ENCODE results near the gene UBE3A.

The UBE3A gene

GRCh38 chr15:25445412-25445811 lies 6.6 kb upstream of the UBE3A start:
- Histone ChIP-seq H3K27ac (ENCODE audit: low read length, poor library complexity, severe bottlenecking) (no peak overlapping the region), H4K8ac (ENCODE audit: low read length) (no peak overlapping the region), H3K4me3 (ENCODE audit: insufficient read depth in 1 of 2, low read depth in 1 of 2, low read length in 2 of 2) (no peak overlapping the region), H2AK5ac (ENCODE audit: low read length, severe bottlenecking) (no peak overlapping the region), H3K36me3 (ENCODE audit: control insufficient read depth in 1 of 2, insufficient read depth in 2 of 2, low read depth in 1 of 2, low read length in 2 of 2) (no peaks in the 10 kb centered on the region), H2AFZ (ENCODE audit: low read depth, low read length) (no peak overlapping the region), H3K27me3 (ENCODE audit: control insufficient read depth in 1 of 2, insufficient read depth in 1 of 2, low read length in 2 of 2) (no peaks in the 10 kb centered on the region), H2BK15ac (ENCODE audit: low read depth, poor library complexity, severe bottlenecking) (no peak overlapping the region), H3K23ac (ENCODE audit: low read length in 2 of 2) (no peak overlapping the region), H4K91ac (ENCODE audit: low read length) (no peak overlapping the region), H3K9me3 (ENCODE audit: control insufficient read depth, low read length) (peaks cover 8% of the 10 kb centered on the region), H2BK120ac (ENCODE audit: low read depth, low read length) (no peak overlapping the region), H3K4me1 (ENCODE audit: control insufficient read depth, insufficient read depth, low read depth, low read length) (no peaks in the 10 kb centered on the region), H2BK12ac (ENCODE audit: low read length in 2 of 2) (no peak overlapping the region), H3K14ac (ENCODE audit: low read length in 2 of 2) (no peak overlapping the region), H3K9ac (ENCODE audit: low read length) (no peak overlapping the region), H3K79me1 (replicated peaks; ENCODE audit: low read length, poor library complexity, severe bottlenecking) (no peaks in the 10 kb centered on the region), H2BK5ac (ENCODE audit: low read depth, low read length, poor library complexity, severe bottlenecking) (no peak overlapping the region), H3K4ac (ENCODE audit: low read depth in 1 of 2, low read length in 2 of 2) (no peak overlapping the region), H3K4me2 (ENCODE audit: low read length, poor library complexity, severe bottlenecking) (no peak overlapping the region), H3K18ac (ENCODE audit: low read depth in 1 of 2, low read length in 2 of 2) (no peak overlapping the region)
- 84% methylated on average over 4 of the region's 4 CpGs for WGBS
- no peak for DNase-seq

GRCh38 chr15:25441111-25441510 lies 2.3 kb upstream of the UBE3A start:
- no peak overlapping the region for H3K14ac ChIP-seq (ENCODE audit: low read length in 2 of 2)
- H3K27me3 ChIP-seq (ENCODE audit: control insufficient read depth in 1 of 2, insufficient read depth in 1 of 2, low read length in 2 of 2): no peaks in the 10 kb centered on the region
- no peak overlapping the region for H4K91ac ChIP-seq (ENCODE audit: low read length)
- no peak overlapping the region for H2BK120ac ChIP-seq (ENCODE audit: low read depth, low read length)
- no peak overlapping the region for H3K27ac ChIP-seq (ENCODE audit: low read length, poor library complexity, severe bottlenecking)
- no peak for DNase-seq
- no peak overlapping the region for H2BK12ac ChIP-seq (ENCODE audit: low read length in 2 of 2)
- H3K79me1 ChIP-seq (replicated peaks; ENCODE audit: low read length, poor library complexity, severe bottlenecking): peaks cover 4% of the 10 kb centered on the region
- H2BK5ac ChIP-seq (ENCODE audit: low read depth, low read length, poor library complexity, severe bottlenecking): no peak overlapping the region
- H3K36me3 ChIP-seq (ENCODE audit: control insufficient read depth in 1 of 2, insufficient read depth in 2 of 2, low read depth in 1 of 2, low read length in 2 of 2): no peaks in the 10 kb centered on the region
- H4K8ac ChIP-seq (ENCODE audit: low read length): no peak overlapping the region
- H3K4me1 ChIP-seq (ENCODE audit: control insufficient read depth, insufficient read depth, low read depth, low read length): no peaks in the 10 kb centered on the region
- H2AFZ ChIP-seq (ENCODE audit: low read depth, low read length): no peak overlapping the region
- H3K4ac ChIP-seq (ENCODE audit: low read depth in 1 of 2, low read length in 2 of 2): no peak overlapping the region
- H3K23ac ChIP-seq (ENCODE audit: low read length in 2 of 2): no peak overlapping the region
- no peak overlapping the region for H3K4me3 ChIP-seq (ENCODE audit: insufficient read depth in 1 of 2, low read depth in 1 of 2, low read length in 2 of 2)
- H2BK15ac ChIP-seq (ENCODE audit: low read depth, poor library complexity, severe bottlenecking): no peak overlapping the region
- no peak overlapping the region for H3K9ac ChIP-seq (ENCODE audit: low read length)
- H2AK5ac ChIP-seq (ENCODE audit: low read length, severe bottlenecking): no peak overlapping the region
- H3K9me3 ChIP-seq (ENCODE audit: control insufficient read depth, low read length): no peaks in the 10 kb centered on the region
- no peak overlapping the region for H3K4me2 ChIP-seq (ENCODE audit: low read length, poor library complexity, severe bottlenecking)
- no peak overlapping the region for H3K18ac ChIP-seq (ENCODE audit: low read depth in 1 of 2, low read length in 2 of 2)

- no peaks in the 10 kb centered on the region for H3K9me3 ChIP-seq (ENCODE audit: control insufficient read depth, low read length)
- H4K8ac ChIP-seq (ENCODE audit: low read length): peak overlapping the region; percentile 99
- H2AK5ac ChIP-seq (ENCODE audit: low read length, severe bottlenecking): peak overlapping the region; percentile 18
- peak overlapping the region; percentile 80 for H3K27ac ChIP-seq (ENCODE audit: low read length, poor library complexity, severe bottlenecking)
- H3K4ac ChIP-seq (ENCODE audit: low read depth in 1 of 2, low read length in 2 of 2): peak overlapping the region; percentile 1 to 66
- DNase-seq: no peak
- peak overlapping the region; percentile 78 for H3K4me2 ChIP-seq (ENCODE audit: low read length, poor library complexity, severe bottlenecking)
- no peaks in the 10 kb centered on the region for H3K27me3 ChIP-seq (ENCODE audit: control insufficient read depth in 1 of 2, insufficient read depth in 1 of 2, low read length in 2 of 2)
- H4K91ac ChIP-seq (ENCODE audit: low read length): peak overlapping the region; percentile 34
- H3K36me3 ChIP-seq (ENCODE audit: control insufficient read depth in 1 of 2, insufficient read depth in 2 of 2, low read depth in 1 of 2, low read length in 2 of 2): no peaks in the 10 kb centered on the region
- H3K18ac ChIP-seq (ENCODE audit: low read depth in 1 of 2, low read length in 2 of 2): peak overlapping the region; percentile 78 to 82
- no peak overlapping the region for H2BK15ac ChIP-seq (ENCODE audit: low read depth, poor library complexity, severe bottlenecking)
- H2BK12ac ChIP-seq (ENCODE audit: low read length in 2 of 2): no peak overlapping the region
- peak overlapping the region; percentile 83 for H2AFZ ChIP-seq (ENCODE audit: low read depth, low read length)
- no peak overlapping the region for H3K23ac ChIP-seq (ENCODE audit: low read length in 2 of 2)
- 7% methylated on average over 13 of the region's 14 CpGs for WGBS
- peak overlapping the region; percentile 83 for H2BK5ac ChIP-seq (ENCODE audit: low read depth, low read length, poor library complexity, severe bottlenecking)
- no peaks in the 10 kb centered on the region for H3K4me1 ChIP-seq (ENCODE audit: control insufficient read depth, insufficient read depth, low read depth, low read length)
- peaks cover 4% of the 10 kb centered on the region for H3K79me1 ChIP-seq (replicated peaks; ENCODE audit: low read length, poor library complexity, severe bottlenecking)
- peak overlapping the region in 1 of 2 experiments; percentile 23 for H3K14ac ChIP-seq (ENCODE audit: low read length in 2 of 2)
- H3K9ac ChIP-seq (ENCODE audit: low read length): peak overlapping the region; percentile 97
- peak overlapping the region; percentile 68 for H2BK120ac ChIP-seq (ENCODE audit: low read depth, low read length)
- H3K4me3 ChIP-seq (ENCODE audit: insufficient read depth in 1 of 2, low read depth in 1 of 2, low read length in 2 of 2): peak overlapping the region; percentile 95 to 98
These were observed 579 bp upstream of the UBE3A start for GRCh38 chr15:25439369-25439836.

GRCh38 chr15:25437777-25438600 lies 835 bp downstream of the UBE3A start:
- peak overlapping the region; percentile 100 for H4K8ac ChIP-seq (ENCODE audit: low read length)
- peak overlapping the region; percentile 97 for H2AFZ ChIP-seq (ENCODE audit: low read depth, low read length)
- H3K27me3 ChIP-seq (ENCODE audit: control insufficient read depth in 1 of 2, insufficient read depth in 1 of 2, low read length in 2 of 2): no peaks in the 10 kb centered on the region
- H3K4me1 ChIP-seq (ENCODE audit: control insufficient read depth, insufficient read depth, low read depth, low read length): no peaks in the 10 kb centered on the region
- no peaks in the 10 kb centered on the region for H3K36me3 ChIP-seq (ENCODE audit: control insufficient read depth in 1 of 2, insufficient read depth in 2 of 2, low read depth in 1 of 2, low read length in 2 of 2)
- no peaks in the 10 kb centered on the region for H3K9me3 ChIP-seq (ENCODE audit: control insufficient read depth, low read length)
- under 1% methylated on average over 50 of the region's 67 CpGs for WGBS
- peak overlapping the region in 1 of 2 experiments; percentile 98 for H3K14ac ChIP-seq (ENCODE audit: low read length in 2 of 2)
- peak overlapping the region; percentile 28 for H2BK15ac ChIP-seq (ENCODE audit: low read depth, poor library complexity, severe bottlenecking)
- peak overlapping the region; percentile 92 for H3K4me2 ChIP-seq (ENCODE audit: low read length, poor library complexity, severe bottlenecking)
- peak overlapping the region; percentile 79 to 100 for H3K4ac ChIP-seq (ENCODE audit: low read depth in 1 of 2, low read length in 2 of 2)
- peak overlapping the region; percentile 62 for H3K27ac ChIP-seq (ENCODE audit: low read length, poor library complexity, severe bottlenecking)
- peak overlapping the region; percentile 97 for H3K18ac ChIP-seq (ENCODE audit: low read depth in 1 of 2, low read length in 2 of 2)
- no peak overlapping the region for H2BK12ac ChIP-seq (ENCODE audit: low read length in 2 of 2)
- peak overlapping the region in 1 of 2 experiments; percentile 94 for H3K23ac ChIP-seq (ENCODE audit: low read length in 2 of 2)
- peak overlapping the region; percentile 92 for H4K91ac ChIP-seq (ENCODE audit: low read length)
- H3K9ac ChIP-seq (ENCODE audit: low read length): peak overlapping the region; percentile 97
- H3K4me3 ChIP-seq (ENCODE audit: insufficient read depth in 1 of 2, low read depth in 1 of 2, low read length in 2 of 2): peak overlapping the region; percentile 88 to 98
- H2AK5ac ChIP-seq (ENCODE audit: low read length, severe bottlenecking): peak overlapping the region; percentile 59
- H3K79me1 ChIP-seq (replicated peaks; ENCODE audit: low read length, poor library complexity, severe bottlenecking): peaks cover 4% of the 10 kb centered on the region
- H2BK120ac ChIP-seq (ENCODE audit: low read depth, low read length): peak overlapping the region; percentile 94
- peak overlapping the region; percentile 88 for H2BK5ac ChIP-seq (ENCODE audit: low read depth, low read length, poor library complexity, severe bottlenecking)
- peak; percentile 69 for DNase-seq

Measured in mesenchymal stem cell (in vitro differentiated cells and primary cell).